H9 (cell line): Measurements from ENCODE around the gene CCDC30. TPM values are rescaled to one million over a fixed set of nuclear protein-coding genes. Genes with fewer than 3 reads are reported as not detected.

ENCODE experiments used
- DNase-seq: peaks from one replicate; pipeline ENCODE4 v3.0.0-alpha.2; 2017
- H2AFZ ChIP-seq: one replicate; pipeline ENCODE4 v1.6.1; 2013; ENCODE audit warnings: mild to moderate bottlenecking, low read length, control low read depth, moderate library complexity
- H2AK5ac ChIP-seq: 2 replicates; pipeline ENCODE4 v1.6.1; 2013; ENCODE audit warnings: low read length, control low read depth, mixed read lengths; ENCODE audit not compliant: insufficient read length
- H2BK120ac ChIP-seq: one replicate; pipeline ENCODE4 v1.6.1; 2013; ENCODE audit warnings: low read depth, mild to moderate bottlenecking, low read length, control low read depth, inconsistent platforms; ENCODE audit not compliant: poor library complexity, severe bottlenecking
- H2BK12ac ChIP-seq: 2 replicates; pipeline ENCODE4 v1.6.1; 2013; ENCODE audit warnings: low read length, control low read depth, mixed read lengths, low read depth; ENCODE audit not compliant: insufficient read length
- H2BK15ac ChIP-seq: 2 replicates; pipeline ENCODE4 v1.6.1; 2013; ENCODE audit warnings: low read depth, low read length, control low read depth
- H2BK20ac ChIP-seq: one replicate; pipeline ENCODE4 v1.6.1; 2013; ENCODE audit warnings: low read depth, mild to moderate bottlenecking, low read length, control low read depth, inconsistent platforms; ENCODE audit not compliant: poor library complexity, severe bottlenecking
- H2BK5ac ChIP-seq: 2 replicates; pipeline ENCODE4 v1.6.1; 2013; ENCODE audit warnings: low read length, control low read depth, mixed read lengths; ENCODE audit not compliant: insufficient read length
- H3K14ac ChIP-seq: 2 replicates; pipeline ENCODE4 v1.6.1; 2013; ENCODE audit warnings: low read length, control low read depth; ENCODE audit not compliant: insufficient read depth
- H3K18ac ChIP-seq: 2 replicates; pipeline ENCODE4 v1.6.1; 2013; ENCODE audit warnings: low read depth, mild to moderate bottlenecking, mixed read lengths, low read length, control low read depth; ENCODE audit not compliant: insufficient read length
- H3K23ac ChIP-seq: 2 replicates; pipeline ENCODE4 v1.6.1; 2013; ENCODE audit warnings: low read length, control low read depth, mixed read lengths, low read depth; ENCODE audit not compliant: insufficient read length
- H3K23me2 ChIP-seq: 2 replicates; pipeline ENCODE4 v1.6.1; 2013; ENCODE audit warnings: low read depth, mild to moderate bottlenecking, mixed read lengths, low read length, control low read depth; ENCODE audit not compliant: insufficient read length, poor library complexity, severe bottlenecking
- H3K27ac ChIP-seq: 2 replicates; pipeline ENCODE4 v1.5.1; 2013; ENCODE audit warnings: low read length, control low read depth, mixed read lengths, low read depth; ENCODE audit not compliant: insufficient read length
- H3K27me3 ChIP-seq: 2 replicates; pipeline ENCODE4 v1.6.1; 2013; ENCODE audit warnings: low read length, control low read depth, inconsistent platforms; ENCODE audit not compliant: insufficient read depth
- H3K4ac ChIP-seq: 2 replicates; pipeline ENCODE4 v1.6.1; 2013; ENCODE audit warnings: low read depth, mild to moderate bottlenecking, control low read depth, inconsistent platforms, low read length, moderate library complexity
- H3K4me1 ChIP-seq: 2 replicates; pipeline ENCODE4 v1.6.1; 2013; ENCODE audit warnings: low read length, control low read depth, inconsistent platforms; ENCODE audit not compliant: insufficient read depth
- H3K4me2 ChIP-seq: 2 replicates; pipeline ENCODE4 v1.6.1; 2013; ENCODE audit warnings: low read length, control low read depth, mixed read lengths; ENCODE audit not compliant: insufficient read length, insufficient read depth
- H3K56ac ChIP-seq: 2 replicates; pipeline ENCODE4 v1.6.1; 2013; ENCODE audit warnings: low read depth, mild to moderate bottlenecking, mixed read lengths, low read length, control low read depth; ENCODE audit not compliant: insufficient read length
- H3K79me1 ChIP-seq: 2 replicates; pipeline ENCODE4 v1.6.1; 2013; ENCODE audit warnings: low read depth, mild to moderate bottlenecking, moderate library complexity, low read length, control low read depth, inconsistent platforms; ENCODE audit not compliant: insufficient read depth, poor library complexity, severe bottlenecking
- H3K79me2 ChIP-seq: 2 replicates; pipeline ENCODE4 v1.6.1; 2013; ENCODE audit warnings: low read length, control low read depth, inconsistent platforms; ENCODE audit not compliant: insufficient read depth
- H3K9ac ChIP-seq: 2 replicates; pipeline ENCODE4 v1.6.1; 2013; ENCODE audit warnings: low read length, control low read depth, mixed read lengths; ENCODE audit not compliant: insufficient read length; ENCODE audit errors: extremely low read depth
- H3K9me3 ChIP-seq: one replicate; pipeline ENCODE4 v1.6.1; 2013; ENCODE audit warnings: low read depth, low read length, inconsistent platforms; ENCODE audit not compliant: control insufficient read depth
- H3T11ph ChIP-seq: one replicate; pipeline ENCODE4 v1.6.1; 2013; ENCODE audit warnings: mild to moderate bottlenecking, low read length, control low read depth, inconsistent platforms
- H4K20me1 ChIP-seq: one replicate; pipeline ENCODE4 v1.6.1; 2013; ENCODE audit not compliant: control insufficient read depth, insufficient read length, insufficient read depth
- H4K5ac ChIP-seq: 2 replicates; pipeline ENCODE4 v1.6.1; 2013; ENCODE audit warnings: low read depth, mild to moderate bottlenecking, mixed read lengths, low read length, control low read depth; ENCODE audit not compliant: insufficient read length
- H4K8ac ChIP-seq: replicated peaks from 2 replicates; pipeline ENCODE4 v1.6.1; 2013; ENCODE audit warnings: low read length, control low read depth, mixed read lengths, low read depth; ENCODE audit not compliant: insufficient read length
- H4K91ac ChIP-seq: 2 replicates; pipeline ENCODE4 v1.6.1; 2013; ENCODE audit warnings: low read depth, mild to moderate bottlenecking, moderate library complexity, mixed read lengths, low read length, control low read depth; ENCODE audit not compliant: insufficient read length
- H3K27ac Mint-ChIP-seq, 3 experiments: 2 replicates in 2 of 3; 3 replicates in 1 of 3; pipeline ENCODE4 v1.8.0; 2020 to 2021; ENCODE audit warnings: mixed read lengths in 3 of 3, mild to moderate bottlenecking in 1 of 3, moderate library complexity in 1 of 3
- H3K27me3 Mint-ChIP-seq: 2 replicates; pipeline ENCODE4 v1.8.0; 2021; ENCODE audit warnings: low read depth, mild to moderate bottlenecking, moderate library complexity, mixed read lengths
- H3K36me3 Mint-ChIP-seq, 3 experiments: 2 replicates in 2 of 3; 3 replicates in 1 of 3; pipeline ENCODE4 v1.8.0; 2020 to 2021; ENCODE audit warnings: low read depth in 3 of 3, mixed read lengths in 3 of 3; ENCODE audit not compliant: insufficient read depth in 1 of 3
- H3K4me1 Mint-ChIP-seq, 2 experiments: 2 replicates each; pipeline ENCODE4 v1.8.0; 2020; ENCODE audit warnings: mixed read lengths in 2 of 2
- H3K4me3 Mint-ChIP-seq, 2 experiments: 2 replicates in 1 of 2; 3 replicates in 1 of 2; pipeline ENCODE4 v1.8.0; 2020 to 2021; ENCODE audit warnings: mild to moderate bottlenecking in 2 of 2, mixed read lengths in 2 of 2, moderate library complexity in 1 of 2
- H3K9me3 Mint-ChIP-seq, 2 experiments: 2 replicates in 1 of 2; 3 replicates in 1 of 2; pipeline ENCODE4 v1.8.0; 2020; ENCODE audit warnings: mild to moderate bottlenecking in 2 of 2, mixed read lengths in 2 of 2, moderate library complexity in 1 of 2
- CTCF ChIP-seq: fragments of 200-600 bp; sonication (generic); conservative IDR thresholded peaks from 3 replicates; pipeline ENCODE4 v1.8.0; 2021; ENCODE audit warnings: antibody characterized with exemption, mild to moderate bottlenecking
- WGBS: extraction: QIAGEN DNeasy Blood & Tissue Kit; methylation state at CpG from one replicate; pipeline ENCODE4 v1.1.7; 2013; ENCODE audit warnings: missing lambda C conversion rate, low lambda C conversion rate, mixed read lengths; ENCODE audit not compliant: insufficient read length; ENCODE audit errors: extremely low coverage; 5-methylcytosine and 5-hydroxymethylcytosine counted together
- total RNA-seq: library from RNA; stranded (reverse); gene quantifications from 2 replicates; pipeline ENCODE4 v1.2.1, GENCODE V29; 2021

CCDC30 gene
- total RNA-seq, 1 experiment from 2014 or later: 1.8 TPM

GRCh38 chr1:42480921-42481320, 17.8 kb downstream of the CCDC30 start:
- peaks cover 2% of the 10 kb centered on the region for H3K23me2 ChIP-seq
- H3K27me3 Mint-ChIP-seq: no peaks in the 10 kb centered on the region; the same call in 1 of the 2 replicates
- no peak overlapping the region for H3K14ac ChIP-seq
- no peak overlapping the region for H3K4me2 ChIP-seq
- no peak overlapping the region for H3K9ac ChIP-seq
- no peak overlapping the region for H3K56ac ChIP-seq
- no peak overlapping the region for H2BK5ac ChIP-seq
- no peak overlapping the region for H4K91ac ChIP-seq
- no peak overlapping the region for H2BK15ac ChIP-seq
- H2AFZ ChIP-seq: no peak overlapping the region
- no peak overlapping the region for H4K5ac ChIP-seq
- H2BK120ac ChIP-seq: no peak overlapping the region
- no peak overlapping the region for H4K8ac ChIP-seq
- WGBS: no CpG with 5 or more reads among the region's 1 CpG
- no peak overlapping the region for H3K4me3 Mint-ChIP-seq
- H3K27ac Mint-ChIP-seq: no peak overlapping the region; a peak in 1 of 7 replicates
- no peaks in the 10 kb centered on the region for H3K9me3 Mint-ChIP-seq
- no peak overlapping the region for H3K27ac ChIP-seq
- no peak overlapping the region for H2BK12ac ChIP-seq
- no peaks in the 10 kb centered on the region for H3K79me2 ChIP-seq
- DNase-seq: no peak
- no peak for TF ChIP-seq CTCF
- no peak overlapping the region for H3K23ac ChIP-seq
- H3K4ac ChIP-seq: no peak overlapping the region
- H2AK5ac ChIP-seq: no peak overlapping the region
- peaks cover 3 to 4% of the 10 kb centered on the region in 2 experiments for H3K4me1 Mint-ChIP-seq
- no peak overlapping the region for H2BK20ac ChIP-seq
- no peaks in the 10 kb centered on the region for H3K27me3 ChIP-seq
- no peaks in the 10 kb centered on the region for H3K36me3 Mint-ChIP-seq
- H3K79me1 ChIP-seq: no peaks in the 10 kb centered on the region
- H3K18ac ChIP-seq: no peak overlapping the region
- H3K9me3 ChIP-seq: no peaks in the 10 kb centered on the region
- no peak overlapping the region for H3T11ph ChIP-seq
- no peaks in the 10 kb centered on the region for H4K20me1 ChIP-seq
- H3K4me1 ChIP-seq: no peaks in the 10 kb centered on the region
